CD4-positive, alpha-beta T cell treated with Interferon gamma for 1 hour (primary cell): ENCODE results near the gene IGSF9B.

Source experiments
- DNase-seq: peaks from one replicate; pipeline ENCODE4 v3.0.0-alpha.2; 2020

The IGSF9B gene

GRCh38 chr11:133952199-133953190 lies 4.3 kb downstream of the IGSF9B start:
- DNase-seq: no peak

GRCh38 chr11:133951327-133952198 lies 5.2 kb downstream of the IGSF9B start:
- DNase-seq: no peak

GRCh38 chr11:133950874-133951326 lies 5.9 kb downstream of the IGSF9B start:
- no peak for DNase-seq

DNA sequence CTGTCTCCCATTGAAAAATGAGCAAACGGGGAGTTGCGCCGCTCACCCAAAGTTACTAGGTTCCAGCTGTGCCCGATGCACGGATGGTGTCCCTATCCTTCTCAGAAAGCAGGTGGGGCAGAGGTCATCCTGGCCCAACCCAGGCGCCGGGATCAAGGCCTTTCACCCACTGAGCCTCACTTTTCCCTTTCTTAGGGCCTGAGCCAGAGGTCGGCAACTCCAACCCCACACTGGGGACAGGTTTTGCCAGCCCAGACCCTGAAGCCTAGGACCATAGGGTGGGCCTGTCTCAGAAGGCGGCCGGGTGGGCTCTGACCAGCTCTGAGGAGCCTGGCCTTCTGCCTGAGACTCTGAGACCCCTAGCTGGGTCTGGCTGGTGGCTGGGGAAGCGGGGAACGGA lies 6.3 kb downstream of the IGSF9B start:
- DNase-seq: no peak

DNA sequence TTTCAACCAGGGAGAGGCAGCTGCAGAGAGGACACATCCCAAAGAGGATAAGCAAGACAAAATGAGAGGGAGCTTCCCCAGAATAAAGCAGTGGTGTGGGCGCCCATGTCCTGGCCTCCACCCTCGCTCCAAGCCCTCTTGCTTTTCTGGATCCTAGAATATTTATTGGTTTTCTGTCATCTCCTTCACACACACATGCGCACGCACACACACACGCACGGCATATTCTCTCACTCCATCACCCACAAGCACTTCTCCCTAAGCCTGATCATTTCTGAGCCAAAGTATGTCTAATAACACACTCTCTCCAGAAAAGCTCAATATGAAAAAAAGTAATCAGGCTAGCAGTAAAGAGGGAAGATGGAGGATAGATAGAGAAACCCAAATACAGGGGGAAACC lies 7.6 kb downstream of the IGSF9B start:
- no peak for DNase-seq

DNA sequence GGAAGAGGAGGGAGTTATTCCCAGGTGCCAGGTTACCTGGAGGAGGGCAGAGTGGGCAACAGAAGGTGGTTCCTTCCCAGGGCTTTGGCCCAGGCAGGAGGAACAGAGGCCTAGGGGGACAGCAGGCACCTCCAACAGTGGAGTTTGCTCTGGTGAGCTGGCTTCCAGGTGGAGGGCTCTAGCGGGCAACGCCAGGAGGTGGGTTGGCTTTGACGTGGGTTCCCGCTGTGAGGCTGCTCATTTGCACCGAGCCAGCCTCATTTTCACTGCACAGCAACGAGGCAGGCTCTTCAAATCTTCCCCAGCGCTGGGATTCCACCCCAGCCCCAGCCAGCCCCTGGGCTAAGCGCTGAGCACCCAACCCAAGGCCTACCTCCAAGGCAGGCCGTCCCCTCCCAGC lies 8.1 kb downstream of the IGSF9B start:
- DNase-seq: no peak

- peak; percentile 47 for DNase-seq
These were observed 9.4 kb downstream of the IGSF9B start for GRCh38 chr11:133947321-133947756.

DNA sequence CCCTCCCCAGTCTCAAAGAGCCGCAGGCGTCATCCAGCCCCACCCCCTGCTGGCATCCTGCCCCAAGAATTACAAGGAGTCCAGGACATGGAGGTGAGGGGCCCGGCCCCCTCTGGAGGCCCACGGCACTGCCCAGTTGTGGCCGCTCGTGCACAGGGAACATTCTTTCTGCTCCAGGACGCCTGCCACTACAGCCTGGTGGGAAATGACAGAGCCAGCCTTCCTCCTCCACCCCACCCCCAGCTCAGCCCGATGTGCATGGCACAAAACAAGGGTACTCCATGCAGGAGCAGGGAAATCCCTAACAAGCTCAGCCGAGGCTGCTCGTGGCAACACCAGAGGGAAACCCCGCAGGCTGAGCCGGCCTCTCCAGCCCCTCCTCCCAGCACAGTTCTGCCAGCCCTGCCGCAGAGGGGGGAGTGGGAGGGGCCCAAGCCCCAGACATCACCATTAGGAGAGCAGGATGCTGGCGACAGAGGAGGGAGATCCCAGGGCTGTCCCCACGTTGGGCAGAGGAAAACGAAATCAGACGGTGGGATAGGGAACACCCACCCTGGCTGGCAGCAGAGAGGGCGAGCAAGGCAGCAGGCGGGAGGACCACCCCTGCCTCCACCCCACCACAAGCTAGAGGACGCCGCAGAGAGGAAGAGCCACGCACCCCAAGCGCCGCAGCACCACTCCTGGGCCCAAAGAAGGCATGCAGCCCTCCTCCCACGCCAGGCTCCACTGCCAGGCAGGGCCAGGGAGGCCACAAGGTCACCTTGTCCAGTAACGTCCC lies 10.0 kb downstream of the IGSF9B start:
- no peak for DNase-seq

DNA sequence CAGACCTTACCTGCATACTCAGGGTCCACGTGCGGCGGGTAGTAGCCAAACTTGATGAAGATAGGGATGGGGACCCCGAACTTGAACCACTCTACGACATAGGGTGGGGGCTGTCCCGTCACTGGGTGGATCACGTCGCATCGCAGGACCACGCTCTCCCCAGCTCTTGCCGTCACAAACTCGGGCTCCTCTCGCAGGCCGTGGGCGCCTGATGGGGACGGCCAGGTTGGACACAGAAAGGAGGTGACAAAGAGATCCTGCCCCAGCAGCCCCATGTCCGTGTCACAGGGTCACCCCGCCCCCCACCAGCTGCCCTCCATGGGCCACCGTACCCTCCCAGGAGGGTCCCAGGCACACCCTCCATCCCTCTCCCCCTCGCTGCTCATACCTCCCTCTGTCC lies 10.7 kb downstream of the IGSF9B start:
- no peak for DNase-seq

DNA sequence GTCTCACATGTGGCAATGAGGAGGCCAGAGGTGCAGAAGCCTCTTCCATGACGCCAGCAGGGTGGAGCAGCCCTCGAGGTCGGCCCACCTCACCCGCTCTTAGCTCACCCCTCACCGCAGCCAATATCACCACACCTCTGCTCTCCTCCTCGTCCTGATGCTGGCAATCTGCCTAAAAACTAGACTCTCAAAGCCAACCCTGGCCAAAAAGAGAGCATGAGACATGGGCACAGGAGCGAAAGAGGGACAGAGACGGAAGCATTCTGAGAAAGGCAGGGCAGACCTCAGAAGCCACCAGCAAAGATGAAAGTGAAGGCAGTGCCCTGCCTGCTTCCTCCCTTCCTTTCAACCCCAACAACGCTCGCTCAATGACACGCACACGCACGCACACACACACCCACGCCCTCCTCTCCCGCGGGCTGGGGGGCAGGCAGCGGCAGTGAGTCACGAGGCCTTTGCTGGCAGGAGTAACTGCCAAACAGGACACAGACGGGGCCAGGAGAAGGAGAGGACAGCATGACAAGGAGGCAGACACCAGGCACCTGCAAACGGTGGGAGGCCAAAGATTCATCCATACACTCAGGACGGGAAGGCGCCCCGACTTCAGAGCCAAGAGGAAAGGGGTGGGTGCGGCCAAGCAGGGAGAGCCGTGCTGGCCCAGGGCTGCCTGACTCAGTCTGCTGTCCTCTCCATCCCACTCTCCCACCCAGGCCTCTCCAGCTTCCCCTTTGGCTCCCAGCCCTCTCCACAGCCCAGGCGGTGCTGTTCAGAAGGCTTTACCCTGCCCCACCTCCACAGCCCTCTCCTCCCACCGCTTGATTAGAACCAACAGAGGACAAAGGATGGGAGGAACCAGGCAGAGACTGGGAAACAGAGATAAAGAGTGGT lies 11.4 kb downstream of the IGSF9B start:
- DNase-seq: peak; percentile 77

GRCh38 chr11:133943950-133944698 lies 12.6 kb downstream of the IGSF9B start:
- no peak for DNase-seq

- no peak for DNase-seq
These were observed 14.2 kb downstream of the IGSF9B start for GRCh38 chr11:133942577-133942976.

- DNase-seq: no peak
These were observed 15.2 kb downstream of the IGSF9B start for GRCh38 chr11:133941546-133941945.

- DNase-seq: no peak
These were observed 16.7 kb downstream of the IGSF9B start for GRCh38 chr11:133940034-133940433.

DNA sequence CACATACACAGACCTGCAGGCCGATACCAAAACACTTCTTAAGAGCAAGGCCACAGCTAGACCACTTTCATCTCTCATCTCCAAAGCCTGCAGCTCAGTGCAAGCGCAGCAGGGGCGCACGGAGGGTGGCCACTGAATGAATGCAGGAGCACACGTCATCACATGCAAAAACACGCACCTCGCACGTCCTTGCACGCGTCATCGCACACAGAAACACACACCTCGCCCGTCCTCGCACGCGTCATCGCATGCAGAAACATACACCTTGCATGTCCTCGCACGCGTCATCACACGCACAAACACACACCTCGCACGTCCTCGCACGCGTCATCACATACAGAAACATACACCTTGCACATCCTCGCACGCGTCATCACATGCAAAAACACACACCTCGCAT lies 17.2 kb downstream of the IGSF9B start:
- DNase-seq: no peak

- DNase-seq: no peak
These were observed 18.6 kb downstream of the IGSF9B start for GRCh38 chr11:133938166-133938565.

DNA sequence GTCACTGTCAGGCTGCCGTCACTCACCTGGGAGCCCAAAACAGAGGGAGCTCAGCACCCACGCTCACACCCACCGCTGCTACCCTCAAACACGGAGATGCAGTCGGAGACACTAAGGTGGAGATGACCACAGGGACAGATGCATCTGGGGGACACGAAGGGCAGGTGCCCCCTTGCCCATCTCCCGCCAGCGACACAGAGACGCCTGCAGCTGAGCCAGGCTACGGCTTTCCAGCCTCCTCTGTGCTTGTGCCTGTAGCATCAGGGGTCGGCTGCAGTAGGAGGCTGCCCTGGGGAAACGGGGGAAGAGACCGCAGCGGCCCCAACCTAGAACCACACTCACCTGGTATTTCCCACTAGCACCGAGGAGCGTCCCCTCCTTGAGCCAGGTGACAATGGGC lies 19.3 kb downstream of the IGSF9B start:
- DNase-seq: no peak

DNA sequence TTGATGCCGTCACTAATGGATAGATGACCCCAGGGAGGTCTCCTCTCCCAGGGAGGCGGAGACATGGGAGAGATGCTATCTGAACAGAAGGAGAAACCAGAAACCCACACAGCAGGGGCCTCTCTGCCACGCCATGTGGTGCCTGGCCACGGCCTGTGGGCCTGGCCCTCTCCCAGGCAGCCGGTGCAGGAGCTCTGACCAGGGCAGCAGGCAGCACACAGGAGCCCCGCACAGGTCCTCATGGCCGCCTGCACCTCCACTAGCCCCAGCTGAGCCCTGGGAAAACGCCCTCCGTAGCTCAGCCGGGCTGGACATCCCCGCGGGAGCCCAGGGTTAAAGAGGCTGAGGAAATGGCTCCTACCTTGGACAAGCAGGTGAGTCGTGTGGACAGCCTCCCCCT lies 19.8 kb downstream of the IGSF9B start:
- no peak for DNase-seq

DNA sequence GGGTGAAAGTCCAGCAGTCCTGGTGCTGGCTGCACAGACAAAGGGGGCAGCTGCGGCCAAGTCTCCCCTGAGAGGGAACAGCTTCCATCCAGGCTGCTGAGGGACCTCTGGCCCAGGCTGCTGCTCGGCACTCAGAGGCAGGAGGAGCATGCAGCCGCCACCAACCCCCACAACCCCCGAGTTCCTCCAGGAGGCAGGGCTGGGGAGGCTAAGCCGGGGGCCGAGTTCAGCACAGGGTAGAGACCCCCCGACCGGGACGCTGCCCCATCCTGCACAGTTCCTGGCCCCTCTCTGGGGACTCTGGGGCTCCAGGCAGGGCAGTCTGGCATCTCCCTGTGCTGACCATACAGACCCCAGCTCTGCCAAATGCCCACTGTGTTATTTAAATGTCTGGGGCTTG lies 20.2 kb downstream of the IGSF9B start:
- no peak for DNase-seq

- DNase-seq: no peak
These were observed 20.6 kb downstream of the IGSF9B start for GRCh38 chr11:133936136-133936535.

DNA sequence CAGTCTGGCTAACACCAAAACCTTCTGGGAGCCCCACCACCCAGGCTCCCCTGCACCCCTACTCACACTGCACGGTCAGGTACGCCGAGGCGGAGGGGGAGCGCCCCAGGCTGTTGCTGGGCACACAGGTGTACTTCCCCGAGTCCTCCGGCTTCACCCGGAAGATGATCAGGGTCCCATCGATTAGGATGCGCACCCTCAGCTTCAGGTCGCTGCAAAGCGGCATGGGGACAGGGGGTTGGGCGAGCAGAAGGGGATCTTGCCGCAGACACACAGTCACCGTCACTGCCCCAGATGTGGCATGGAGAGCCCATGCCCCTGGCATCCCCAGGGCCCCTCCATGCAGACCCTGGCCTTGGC lies 21.2 kb downstream of the IGSF9B start:
- no peak for DNase-seq
